Measurements from ENCODE around the gene CMSS1. TPM values are rescaled to one million over a fixed set of nuclear protein-coding genes. Genes with fewer than 3 reads are reported as not detected.

The CMSS1 gene
- total and polyA plus RNA-seq, 4 experiments from 2014 or later, result 18.3 to 29.4 (median 21.9) TPM

DNA sequence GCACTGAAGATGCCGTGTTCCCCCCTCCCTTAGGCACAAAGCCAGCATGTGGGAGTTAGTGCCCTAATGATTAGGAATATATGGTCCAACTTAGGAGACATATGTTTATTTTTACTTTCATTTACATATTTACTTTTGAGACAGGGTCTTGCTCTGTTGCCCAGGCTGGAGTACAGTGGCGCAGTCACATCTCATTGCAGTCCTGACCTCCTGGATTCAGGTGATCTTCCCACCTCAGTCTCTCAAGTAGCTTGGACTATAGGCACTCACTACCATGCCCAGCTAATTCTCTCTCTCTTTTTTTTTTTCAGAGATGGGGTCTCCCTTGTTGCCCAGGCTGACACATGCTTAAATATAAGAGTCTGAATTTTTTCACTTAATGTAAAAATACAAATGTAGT lies 391.5 kb downstream of the CMSS1 start:
- peaks cover 17% of the 10 kb centered on the region for H3K4me1 ChIP-seq (ENCODE audit: insufficient read depth, low read length)
- H3K4me1 Mint-ChIP-seq, result peaks cover 15 to 17% (median 16%) of the 10 kb centered on the region in 4 donors
- H3K36me3 ChIP-seq (ENCODE audit: insufficient read depth, low read length), result no peaks in the 10 kb centered on the region
- H3K9me3 Mint-ChIP-seq, result no peaks in the 10 kb centered on the region
- H3K36me3 Mint-ChIP-seq, result peaks cover 0 to 4% of the 10 kb centered on the region in 2 donors
- H3K27me3 Mint-ChIP-seq, result peaks cover 0 to 1% of the 10 kb centered on the region in 2 donors
- ChIA-PET POLR2A (ENCODE audit: partially characterized antibody) (no interaction called here), CTCF (ENCODE audit: partially characterized antibody) (interaction anchor here (1.6 kb wide), 1 partner anchor 45 kb away, joined by 3 read pairs; no protein-coding TSS in a partner anchor)
- no peak overlapping the region for H3K4me3 Mint-ChIP-seq
- H3K27me3 ChIP-seq (ENCODE audit: insufficient read depth, low read length), result no peaks in the 10 kb centered on the region
- no peaks in the 10 kb centered on the region for H3K9me3 ChIP-seq (ENCODE audit: control insufficient read depth in 1 of 2, low read length in 2 of 2)
- DNase-seq, result no peak
- H3K27ac ChIP-seq (ENCODE audit: low read depth, low read length), result no peak overlapping the region
- peak overlapping the region in 4 of 7 donors; percentile 8 to 93 (median 38) for H3K27ac Mint-ChIP-seq
- H3K4me3 ChIP-seq (ENCODE audit: low read length in 2 of 2), result no peak overlapping the region
- intact Hi-C loops (cut with micrococcal nuclease), result no loop called here

DNA sequence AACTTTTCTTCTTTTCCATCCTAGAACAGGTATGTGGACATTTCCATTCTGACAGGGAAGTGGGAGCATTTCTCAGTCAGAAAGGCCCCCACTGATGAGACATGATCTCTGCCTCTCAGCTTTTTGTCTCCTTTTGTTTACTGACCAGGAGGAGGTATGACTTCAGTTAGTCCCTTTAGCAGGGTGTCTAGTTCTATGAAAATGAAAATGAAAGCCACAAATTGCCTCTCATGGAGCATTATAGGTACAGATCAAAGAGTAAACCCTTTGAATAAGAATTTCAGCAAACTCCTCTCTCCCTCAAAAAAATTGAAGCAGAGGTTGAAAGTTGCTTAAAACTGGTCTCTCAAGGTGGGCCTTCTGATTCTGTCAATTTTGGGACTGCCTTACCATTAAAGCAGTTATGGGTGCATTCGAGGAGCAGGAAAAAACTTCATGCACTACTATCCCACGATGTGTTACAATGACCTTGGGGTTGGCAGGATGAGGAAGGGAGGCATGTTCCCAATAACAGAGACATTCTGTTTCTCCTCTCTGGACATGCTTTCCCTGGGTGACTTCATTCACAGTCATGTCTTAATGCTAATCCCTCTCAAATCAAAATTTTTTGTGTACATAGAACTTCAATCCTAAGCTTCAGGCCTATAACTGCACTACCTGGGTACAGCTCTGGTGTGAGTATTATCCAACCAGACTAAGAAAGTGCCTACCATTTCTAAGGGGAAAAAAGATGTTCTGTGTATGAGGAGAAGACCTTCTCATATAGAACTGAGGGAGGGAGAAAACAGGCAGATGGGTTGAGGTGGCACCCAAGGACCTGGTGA lies 392.5 kb downstream of the CMSS1 start:
- Histone ChIP-seq H3K36me3 (ENCODE audit: insufficient read depth, low read length) (no peaks in the 10 kb centered on the region), H3K4me1 (ENCODE audit: insufficient read depth, low read length) (peaks cover 17% of the 10 kb centered on the region), H3K27ac (ENCODE audit: low read depth, low read length) (peak overlapping the region; percentile 12), H3K27me3 (ENCODE audit: insufficient read depth, low read length) (no peaks in the 10 kb centered on the region), H3K4me3 (ENCODE audit: low read length in 2 of 2) (peak overlapping the region; percentile 17 to 34), H3K9me3 (ENCODE audit: control insufficient read depth in 1 of 2, low read length in 2 of 2) (no peaks in the 10 kb centered on the region)
- CTCF ChIA-PET (ENCODE audit: partially characterized antibody), result no interaction called here
- peak; percentile 24 to 48 (median 40) for DNase-seq
- POLR2A ChIA-PET (ENCODE audit: partially characterized antibody), result no interaction called here
- Mint-ChIP-seq H3K9me3 (no peaks in the 10 kb centered on the region), H3K27ac (peak overlapping the region; percentile 70 to 95 (median 93)), H3K4me3 (peak overlapping the region; percentile 71 to 87 (median 74)), H3K27me3 (peaks cover 0 to 1% of the 10 kb centered on the region in 2 donors), H3K36me3 (peaks cover 0 to 4% of the 10 kb centered on the region in 2 donors), H3K4me1 (peaks cover 15 to 17% (median 16%) of the 10 kb centered on the region in 4 donors)
- intact Hi-C loops (cut with micrococcal nuclease), result no loop called here

DNA sequence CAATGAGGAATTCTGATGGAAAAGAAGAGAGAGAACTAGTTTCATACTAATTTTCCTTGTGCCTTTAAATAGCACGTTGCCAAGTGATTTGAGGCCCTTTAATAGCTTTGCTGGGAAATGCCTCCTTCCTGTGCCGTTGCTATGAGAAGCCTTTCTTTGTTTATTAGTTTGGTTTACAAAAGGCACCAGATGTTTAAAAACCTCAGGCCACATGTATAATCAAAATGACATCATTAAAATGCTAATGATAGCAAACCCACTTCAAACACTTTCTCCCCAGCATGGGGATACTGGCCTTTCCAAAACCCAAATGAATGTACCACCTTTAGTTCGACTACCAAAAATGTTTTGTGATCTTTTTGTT lies 393.1 kb downstream of the CMSS1 start:
- Mint-ChIP-seq H3K4me1 (peaks cover 15 to 17% (median 16%) of the 10 kb centered on the region in 4 donors), H3K36me3 (peaks cover 0 to 4% of the 10 kb centered on the region in 2 donors), H3K4me3 (peak overlapping the region in 7 of 8 donors; percentile 72 to 87 (median 76)), H3K9me3 (peaks cover 0 to 2% (median 0%) of the 10 kb centered on the region in 8 donors), H3K27ac (peak overlapping the region; percentile 70 to 95 (median 93)), H3K27me3 (peaks cover 0 to 1% of the 10 kb centered on the region in 2 donors)
- ChIA-PET POLR2A (ENCODE audit: partially characterized antibody) (no interaction called here), CTCF (ENCODE audit: partially characterized antibody) (no interaction called here)
- no peaks in the 10 kb centered on the region for H3K27me3 ChIP-seq (ENCODE audit: insufficient read depth, low read length)
- intact Hi-C loops (cut with micrococcal nuclease), result no loop called here
- peaks cover 17% of the 10 kb centered on the region for H3K4me1 ChIP-seq (ENCODE audit: insufficient read depth, low read length)
- no peak overlapping the region for H3K27ac ChIP-seq (ENCODE audit: low read depth, low read length)
- H3K4me3 ChIP-seq (ENCODE audit: low read length in 2 of 2), result peak overlapping the region; percentile 17 to 34
- no peaks in the 10 kb centered on the region for H3K9me3 ChIP-seq (ENCODE audit: control insufficient read depth in 1 of 2, low read length in 2 of 2)
- peak; percentile 44 to 73 (median 59) for DNase-seq
- H3K36me3 ChIP-seq (ENCODE audit: insufficient read depth, low read length), result no peaks in the 10 kb centered on the region

DNA sequence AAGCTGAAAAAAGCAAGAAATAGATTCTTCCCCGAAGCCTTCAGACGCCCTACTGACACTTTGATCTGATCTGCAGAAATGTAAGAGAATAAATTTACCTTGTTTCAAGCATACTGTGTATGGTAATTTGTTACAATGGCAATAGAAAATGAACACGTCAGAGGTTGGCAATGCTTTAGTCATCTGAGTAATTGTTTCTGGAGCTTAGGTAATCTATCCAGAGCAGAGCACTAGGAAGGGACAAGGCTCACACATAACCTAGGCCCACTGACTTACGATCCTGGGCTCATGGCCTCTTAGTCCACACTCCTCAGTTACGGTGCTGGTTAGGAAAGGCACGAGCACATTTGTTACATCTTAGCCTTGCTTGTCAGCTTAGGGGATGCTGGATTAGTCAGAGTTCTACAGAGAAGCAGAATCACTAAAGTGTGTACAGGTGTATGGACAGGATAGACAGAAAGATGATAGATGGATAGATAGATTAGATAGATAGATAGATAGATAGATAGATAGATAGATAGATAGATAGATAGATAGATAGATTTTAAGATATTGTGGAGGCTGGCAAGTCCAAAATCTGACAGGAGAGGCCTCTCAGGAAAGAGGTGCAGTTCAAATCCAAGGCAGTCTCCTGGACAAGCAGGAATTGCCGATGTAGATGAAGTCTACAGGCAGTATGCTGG lies 396.4 kb downstream of the CMSS1 start:
- H3K27ac Mint-ChIP-seq, result no peak overlapping the region
- H3K27ac ChIP-seq (ENCODE audit: low read depth, low read length), result no peak overlapping the region
- peaks cover 0 to 7% (median 4%) of the 10 kb centered on the region in 8 donors for H3K9me3 Mint-ChIP-seq
- H3K4me1 Mint-ChIP-seq, result peaks cover 13 to 17% (median 16%) of the 10 kb centered on the region in 4 donors
- H3K36me3 ChIP-seq (ENCODE audit: insufficient read depth, low read length), result no peaks in the 10 kb centered on the region
- no peaks in the 10 kb centered on the region for H3K27me3 ChIP-seq (ENCODE audit: insufficient read depth, low read length)
- POLR2A ChIA-PET (ENCODE audit: partially characterized antibody), result no interaction called here
- peaks cover 17% of the 10 kb centered on the region for H3K4me1 ChIP-seq (ENCODE audit: insufficient read depth, low read length)
- DNase-seq, result peak in 1 of 5 donors; percentile 20
- intact Hi-C loops (cut with micrococcal nuclease), result no loop called here
- H3K36me3 Mint-ChIP-seq, result peaks cover 0 to 4% of the 10 kb centered on the region in 2 donors
- no peak overlapping the region for H3K4me3 Mint-ChIP-seq
- no peaks in the 10 kb centered on the region for H3K9me3 ChIP-seq (ENCODE audit: control insufficient read depth in 1 of 2, low read length in 2 of 2)
- no peak overlapping the region for H3K4me3 ChIP-seq (ENCODE audit: low read length in 2 of 2)
- peaks cover 3 to 5% of the 10 kb centered on the region in 2 donors for H3K27me3 Mint-ChIP-seq
- CTCF ChIA-PET (ENCODE audit: partially characterized antibody), result no interaction called here

DNA sequence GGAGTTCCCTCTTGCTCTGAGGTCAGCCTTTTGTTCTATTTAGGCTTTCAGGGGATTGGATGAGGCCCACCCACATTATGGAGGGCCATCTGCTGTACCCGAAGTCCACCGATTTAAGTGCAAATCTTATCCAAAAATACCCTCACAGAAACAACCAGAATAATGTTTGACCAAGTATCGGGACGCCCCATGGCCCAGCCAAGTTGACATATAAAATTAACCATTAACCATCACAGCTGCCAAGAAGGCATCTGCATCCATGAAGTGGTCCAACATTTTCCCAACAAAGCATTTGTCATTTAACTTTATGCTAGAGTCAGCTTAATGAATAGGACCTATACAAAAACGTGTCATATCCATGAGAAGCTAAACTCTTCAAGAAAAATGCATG lies 396.9 kb downstream of the CMSS1 start:
- no peak for DNase-seq
- intact Hi-C loops (cut with micrococcal nuclease), result no loop called here
- H3K4me1 Mint-ChIP-seq, result peaks cover 13 to 17% (median 14%) of the 10 kb centered on the region in 4 donors
- H3K36me3 Mint-ChIP-seq, result peaks cover 0 to 4% of the 10 kb centered on the region in 2 donors
- H3K9me3 ChIP-seq (ENCODE audit: control insufficient read depth in 1 of 2, low read length in 2 of 2), result no peaks in the 10 kb centered on the region
- no peak overlapping the region for H3K27ac ChIP-seq (ENCODE audit: low read depth, low read length)
- H3K27me3 ChIP-seq (ENCODE audit: insufficient read depth, low read length), result no peaks in the 10 kb centered on the region
- peaks cover 0 to 12% (median 9%) of the 10 kb centered on the region in 8 donors for H3K9me3 Mint-ChIP-seq
- no peak overlapping the region for H3K4me3 Mint-ChIP-seq
- ChIA-PET CTCF (ENCODE audit: partially characterized antibody) (no interaction called here), POLR2A (ENCODE audit: partially characterized antibody) (no interaction called here)
- H3K36me3 ChIP-seq (ENCODE audit: insufficient read depth, low read length), result no peaks in the 10 kb centered on the region
- H3K27ac Mint-ChIP-seq, result no peak overlapping the region
- peaks cover 3 to 5% of the 10 kb centered on the region in 2 donors for H3K27me3 Mint-ChIP-seq
- H3K4me1 ChIP-seq (ENCODE audit: insufficient read depth, low read length), result peaks cover 15% of the 10 kb centered on the region
- no peak overlapping the region for H3K4me3 ChIP-seq (ENCODE audit: low read length in 2 of 2)

DNA sequence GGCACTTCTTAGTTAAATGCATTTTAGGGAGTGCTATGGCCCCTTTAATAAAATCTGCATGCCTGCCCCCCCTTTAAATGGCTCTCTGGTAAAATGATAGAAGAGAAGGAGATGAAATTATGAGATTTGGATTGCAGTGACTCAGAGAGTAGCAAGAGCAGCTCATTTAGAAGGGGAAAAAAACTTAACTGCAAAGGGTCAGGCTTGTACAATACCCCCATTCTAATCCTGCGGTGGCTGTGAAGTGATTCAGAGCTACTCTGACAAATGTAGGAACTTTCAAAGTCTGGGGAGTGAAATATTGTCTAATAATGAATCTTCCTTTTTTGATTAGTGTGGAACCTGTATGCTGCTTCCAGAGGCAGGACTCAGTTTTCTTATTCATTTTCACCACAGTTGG lies 399.1 kb downstream of the CMSS1 start:
- H3K27me3 ChIP-seq (ENCODE audit: insufficient read depth, low read length), result no peaks in the 10 kb centered on the region
- no peaks in the 10 kb centered on the region for H3K36me3 ChIP-seq (ENCODE audit: insufficient read depth, low read length)
- intact Hi-C loops (cut with micrococcal nuclease), result no loop called here
- H3K4me3 Mint-ChIP-seq, result no peak overlapping the region
- H3K27ac ChIP-seq (ENCODE audit: low read depth, low read length), result no peak overlapping the region
- no peak for DNase-seq
- H3K9me3 ChIP-seq (ENCODE audit: control insufficient read depth in 1 of 2, low read length in 2 of 2), result no peaks in the 10 kb centered on the region
- H3K9me3 Mint-ChIP-seq, result peaks cover 0 to 20% (median 10%) of the 10 kb centered on the region in 8 donors
- H3K36me3 Mint-ChIP-seq, result peaks cover 0 to 1% of the 10 kb centered on the region in 2 donors
- H3K4me3 ChIP-seq (ENCODE audit: low read length in 2 of 2), result no peak overlapping the region
- ChIA-PET CTCF (ENCODE audit: partially characterized antibody) (no interaction called here), POLR2A (ENCODE audit: partially characterized antibody) (no interaction called here)
- no peaks in the 10 kb centered on the region for H3K4me1 ChIP-seq (ENCODE audit: insufficient read depth, low read length)
- H3K27ac Mint-ChIP-seq, result no peak overlapping the region
- peaks cover 5 to 6% of the 10 kb centered on the region in 2 donors for H3K27me3 Mint-ChIP-seq
- H3K4me1 Mint-ChIP-seq, result no peaks in the 10 kb centered on the region

DNA sequence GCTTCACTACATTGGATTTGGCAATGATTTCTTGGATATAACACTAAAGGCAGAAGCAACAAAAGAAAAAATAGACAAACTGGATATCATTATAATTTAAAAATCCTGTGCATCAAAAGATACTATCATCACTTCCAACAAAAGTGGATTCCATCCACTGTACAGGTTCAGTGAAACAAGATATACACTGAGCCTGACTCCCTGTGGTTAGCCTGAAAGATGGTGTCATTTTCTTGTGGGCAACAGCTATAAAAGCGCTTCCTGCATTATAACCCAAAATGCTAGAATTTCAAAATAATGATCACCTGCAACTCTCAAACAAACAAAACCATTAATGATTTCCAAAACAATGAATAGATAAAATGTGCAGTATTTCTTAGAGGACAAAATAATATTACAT lies 403.5 kb downstream of the CMSS1 start:
- H3K4me3 ChIP-seq (ENCODE audit: low read length in 2 of 2), result no peak overlapping the region
- ChIA-PET CTCF (ENCODE audit: partially characterized antibody) (no interaction called here), POLR2A (ENCODE audit: partially characterized antibody) (no interaction called here)
- H3K27ac ChIP-seq (ENCODE audit: low read depth, low read length), result no peak overlapping the region
- no peaks in the 10 kb centered on the region for H3K36me3 ChIP-seq (ENCODE audit: insufficient read depth, low read length)
- no peak for DNase-seq
- Mint-ChIP-seq H3K27me3 (peaks cover 2 to 5% of the 10 kb centered on the region in 2 donors), H3K27ac (no peak overlapping the region), H3K4me3 (no peak overlapping the region), H3K9me3 (peaks cover 0 to 20% (median 11%) of the 10 kb centered on the region in 8 donors), H3K36me3 (no peaks in the 10 kb centered on the region), H3K4me1 (no peaks in the 10 kb centered on the region)
- no peaks in the 10 kb centered on the region for H3K4me1 ChIP-seq (ENCODE audit: insufficient read depth, low read length)
- no peaks in the 10 kb centered on the region for H3K27me3 ChIP-seq (ENCODE audit: insufficient read depth, low read length)
- no peaks in the 10 kb centered on the region for H3K9me3 ChIP-seq (ENCODE audit: control insufficient read depth in 1 of 2, low read length in 2 of 2)
- intact Hi-C loops (cut with micrococcal nuclease), result no loop called here

Measured in CD4-positive, alpha-beta memory T cell (primary cell).